IMR-90 (cell line): ENCODE measurements around the gene RAD1. TPM values are rescaled to one million over a fixed set of nuclear protein-coding genes. Genes with fewer than 3 reads are reported as not detected.
A peak's percentile ranks its signal among the peaks of the same experiment; 100 is the strongest.

Experiments
- ATAC-seq: fragments of 200-7000 bp; cut with Tn5 transposase; 2 replicates; pipeline ENCODE4 v1.9.1; 2020; ENCODE audit warnings: low read depth, mild to moderate bottlenecking, moderate library complexity
- BruUV-seq: library from RNA; stranded (reverse); fragments of 400-500 nt; replicated peaks from 2 replicates; lab custom pipeline; 2021; lab: Mats Ljungman, UMichigan
- CTCF ChIA-PET: fragments of 300-600 bp; formaldehyde crosslinking; extraction: SDS; loops from one replicate; lab custom pipeline; 2021; ENCODE audit warnings: antibody characterized with exemption; lab: Yijun Ruan, JAX
- POLR2A ChIA-PET: fragments of 300-600 bp; sonication (Branson Sonifier 250); formaldehyde crosslinking; loops from one replicate; lab custom pipeline; 2022; ENCODE audit warnings: antibody characterized with exemption; ENCODE audit not compliant: unreplicated experiment; lab: Charles Lee
- DNase-seq: peaks from one replicate; pipeline ENCODE4 v3.0.0; 2013
- H2AFZ ChIP-seq: replicated peaks from 2 replicates; pipeline ENCODE3; 2013; ENCODE audit warnings: low read length, mild to moderate bottlenecking; ENCODE audit not compliant: poor library complexity
- H2AK5ac ChIP-seq: 2 replicates; pipeline ENCODE4 v1.6.1; 2013; ENCODE audit warnings: low read depth, low read length, inconsistent platforms
- H2AK9ac ChIP-seq: replicated peaks from 2 replicates; pipeline ENCODE3; 2013; ENCODE audit warnings: mild to moderate bottlenecking, low read depth, low read length, moderate library complexity; ENCODE audit not compliant: poor library complexity
- H2BK120ac ChIP-seq: 2 replicates; pipeline ENCODE4 v1.6.1; 2013; ENCODE audit warnings: low read depth, low read length, inconsistent platforms
- H2BK15ac ChIP-seq: 3 replicates; pipeline ENCODE4 v1.6.1; 2013; ENCODE audit warnings: low read depth, low read length, inconsistent platforms
- H2BK20ac ChIP-seq: 2 replicates; pipeline ENCODE4 v1.6.1; 2013; ENCODE audit warnings: low read depth, mild to moderate bottlenecking, inconsistent platforms, low read length, moderate library complexity
- H2BK5ac ChIP-seq: 2 replicates; pipeline ENCODE4 v1.6.1; 2013; ENCODE audit warnings: mild to moderate bottlenecking, low read depth, low read length, inconsistent platforms; ENCODE audit not compliant: poor library complexity, severe bottlenecking
- H3K14ac ChIP-seq: replicated peaks from 2 replicates; pipeline ENCODE4 v1.6.1; 2013; ENCODE audit warnings: low read depth, low read length, inconsistent platforms
- H3K18ac ChIP-seq: 2 replicates; pipeline ENCODE4 v1.6.1; 2013; ENCODE audit warnings: low read depth, low read length, control low read depth
- H3K23ac ChIP-seq: 2 replicates; pipeline ENCODE4 v1.6.1; 2013; ENCODE audit warnings: low read depth, low read length, inconsistent platforms
- H3K27ac ChIP-seq: 2 replicates; pipeline ENCODE4 v1.5.1; 2013; ENCODE audit warnings: mild to moderate bottlenecking, control low read depth, low read length; ENCODE audit not compliant: insufficient read depth
- H3K27me3 ChIP-seq: 2 replicates; pipeline ENCODE4 v1.6.1; 2013; ENCODE audit warnings: low read length; ENCODE audit not compliant: control insufficient read depth, insufficient read depth
- H3K36me3 ChIP-seq: 2 replicates; pipeline ENCODE4 v1.6.1; 2013; ENCODE audit warnings: low read length, mixed read lengths; ENCODE audit not compliant: control insufficient read depth, insufficient read depth
- H3K4ac ChIP-seq: 2 replicates; pipeline ENCODE4 v1.6.1; 2013; ENCODE audit warnings: low read depth, low read length, inconsistent platforms
- H3K4me1 ChIP-seq: 2 replicates; pipeline ENCODE4 v1.6.1; 2013; ENCODE audit warnings: low read length, mixed read lengths; ENCODE audit not compliant: control insufficient read depth, insufficient read depth
- H3K4me2 ChIP-seq: 2 replicates; pipeline ENCODE4 v1.6.1; 2013; ENCODE audit warnings: low read depth, mild to moderate bottlenecking, control low read depth, low read length, moderate library complexity
- H3K4me3 ChIP-seq: 2 replicates; pipeline ENCODE4 v1.5.1; 2013; ENCODE audit warnings: low read depth, mild to moderate bottlenecking, control low read depth, low read length, moderate library complexity; ENCODE audit not compliant: insufficient read depth
- H3K56ac ChIP-seq: 2 replicates; pipeline ENCODE4 v1.6.1; 2013; ENCODE audit warnings: low read length, inconsistent platforms; ENCODE audit not compliant: insufficient read depth; ENCODE audit errors: extremely low read depth
- H3K79me1 ChIP-seq, 2 experiments: 2 replicates each; pipeline ENCODE4 v1.6.1; 2013; ENCODE audit warnings: low read length in 2 of 2, inconsistent platforms in 1 of 2, low read depth in 1 of 2
- H3K9ac ChIP-seq: 2 replicates; pipeline ENCODE4 v1.6.1; 2013; ENCODE audit warnings: low read depth, low read length, control low read depth
- H3K9me1 ChIP-seq: 2 replicates; pipeline ENCODE4 v1.6.1; 2013; ENCODE audit warnings: low read length, inconsistent platforms; ENCODE audit not compliant: insufficient read depth
- H3K9me3 ChIP-seq: 2 replicates; pipeline ENCODE4 v1.6.1; 2013; ENCODE audit warnings: low read length; ENCODE audit not compliant: control insufficient read depth, insufficient read depth
- H4K20me1 ChIP-seq: 2 replicates; pipeline ENCODE4 v1.6.1; 2013; ENCODE audit warnings: low read length, inconsistent platforms; ENCODE audit not compliant: insufficient read depth
- H4K5ac ChIP-seq: 2 replicates; pipeline ENCODE4 v1.6.1; 2013; ENCODE audit warnings: mild to moderate bottlenecking, low read depth, low read length, control low read depth
- H4K8ac ChIP-seq, 2 experiments: 2 replicates each; pipeline ENCODE4 v1.6.1; 2013; ENCODE audit warnings: low read depth in 2 of 2, low read length in 2 of 2, control low read depth in 1 of 2, inconsistent platforms in 1 of 2
- H4K91ac ChIP-seq: 2 replicates; pipeline ENCODE4 v1.6.1; 2013; ENCODE audit warnings: low read depth, low read length, inconsistent platforms; ENCODE audit not compliant: insufficient read depth
- CEBPB ChIP-seq: IDR thresholded peaks from 2 replicates; pipeline ENCODE4 v1.6.1; 2012; ENCODE audit warnings: low read depth, low read length, improper control_type of control experiment
- NFE2L2 ChIP-seq: fragments of 150-350 bp; IDR thresholded peaks from 2 replicates; pipeline ENCODE4 v1.6.1; 2016; ENCODE audit warnings: low read depth, mild to moderate bottlenecking, low read length
- WGBS, 2 experiments: methylation state at CpG; one replicate each; pipeline versions ENCODE4 v1.1.5 to v1.1.7; 2013; ENCODE audit warnings: missing lambda C conversion rate in 2 of 2; ENCODE audit not compliant: insufficient read length in 1 of 2; ENCODE audit errors: extremely low coverage in 2 of 2; 5-methylcytosine and 5-hydroxymethylcytosine counted together
- dilution Hi-C: fragments of 300-500 bp; cut with HindIII; formaldehyde crosslinking; loops from one replicate; pipeline ENCODE4 v1.14.3; 2018; ENCODE audit warnings: low sequenced_read_pairs; ENCODE audit not compliant: unreplicated experiment
- in situ Hi-C: fragments of 300-500 bp; cut with MboI; formaldehyde crosslinking; loops from 3 replicates; pipeline ENCODE4 v1.14.3; 2019; ENCODE audit warnings: low sequenced_read_pairs, inconsistent platforms, mixed read lengths
- intact Hi-C: fragments of 100-400 bp; cut with micrococcal nuclease; formaldehyde crosslinking; loops from 2 replicates; pipeline ENCODE4 v1.10.0; 2022
- polyA plus RNA-seq, 3 experiments: library from polyadenylated mRNA; depleted of rRNA; stranded (reverse); fragments of >200 nt; gene quantifications; 2 replicates each; pipeline ENCODE4 v1.2.3, GENCODE V29; 2012; ENCODE audit warnings: low replicate concordance in 1 of 3
- total RNA-seq: library from RNA; depleted of rRNA; stranded (reverse); fragments of >200 nt; gene quantifications from 2 replicates; pipeline ENCODE4 v1.2.3, GENCODE V29; 2012

RAD1 gene
- total and polyA plus RNA-seq, 2 of the 4 experiments (the other 2 are of a cell fraction), result 18.5 to 21.5 TPM

DNA sequence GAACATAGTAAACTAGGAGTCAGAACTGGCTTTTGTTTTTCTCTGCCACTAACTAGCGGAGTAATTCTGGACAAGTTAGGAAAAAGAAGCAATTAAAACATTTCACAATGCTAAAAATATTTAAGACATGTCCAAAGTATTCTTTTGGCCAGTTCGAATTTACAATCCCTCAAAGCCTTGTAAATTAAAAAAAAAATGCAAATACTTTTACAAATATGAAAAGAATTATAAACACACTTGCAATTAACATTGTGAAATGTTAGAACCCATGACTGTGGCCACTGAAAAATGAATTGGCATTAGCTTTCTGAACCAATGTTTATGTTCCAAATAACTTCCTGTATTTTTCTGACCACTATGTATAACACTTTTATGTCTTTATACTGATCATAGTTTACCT is 2.2 kb downstream of the RAD1 start:
- H2BK20ac ChIP-seq, result no peak overlapping the region
- no peaks in the 10 kb centered on the region for H3K9me3 ChIP-seq
- H2BK15ac ChIP-seq, result no peak overlapping the region
- no peak overlapping the region for H4K91ac ChIP-seq
- no peak overlapping the region for H2AK5ac ChIP-seq
- H3K9me1 ChIP-seq, result 0 out of 2 replicates have a peak, but pooled peaks cover 3% of the 10 kb centered on the region
- H3K14ac ChIP-seq, result no peak overlapping the region
- dilution Hi-C loops (no loop called here), in situ Hi-C loops (no loop called here), intact Hi-C loops (no loop called here)
- ATAC-seq, result peak; percentile 7
- H3K27ac ChIP-seq, result peak overlapping the region; percentile 55; the same call in 1 of the 2 replicates
- H3K4me1 ChIP-seq, result peaks cover 4% of the 10 kb centered on the region; the same call in 1 of the 2 replicates
- peaks cover 25 to 36% of the 10 kb centered on the region in 2 experiments for H3K79me1 ChIP-seq
- H3K36me3 ChIP-seq, result peaks cover 10% of the 10 kb centered on the region
- peak overlapping the region; percentile 84; the same call in 1 of the 2 replicates for H3K4ac ChIP-seq
- WGBS, 2 experiments, result no CpG with 5 or more reads among the region's 2 CpGs
- H3K27me3 ChIP-seq, result no peaks in the 10 kb centered on the region
- peak overlapping the region in 1 of 2 experiments; percentile 88; a peak in 1 of 4 replicates for H4K8ac ChIP-seq
- H2AFZ ChIP-seq, result no peak overlapping the region
- no peak overlapping the region for H3K4me2 ChIP-seq
- H2BK120ac ChIP-seq, result peak overlapping the region; percentile 93
- CTCF ChIA-PET, result no interaction called here
- BruUV-seq, result no TSS peak
- peak overlapping the region; percentile 37; the same call in 1 of the 2 replicates for H3K56ac ChIP-seq
- peak; percentile 82 for DNase-seq
- no peak overlapping the region for H4K5ac ChIP-seq
- no peak for TF ChIP-seq NFE2L2
- TF ChIP-seq CEBPB, result peak; percentile 79
- H3K9ac ChIP-seq, result no peak overlapping the region
- no peak overlapping the region for H3K4me3 ChIP-seq
- no peak overlapping the region for H3K18ac ChIP-seq
- no peaks in the 10 kb centered on the region; the same call in 1 of the 2 replicates for H4K20me1 ChIP-seq
- H3K23ac ChIP-seq, result 0 out of 2 replicates have a peak overlapping the region, but pooled peaks have one; percentile 41
- H2AK9ac ChIP-seq, result no peak overlapping the region
- POLR2A ChIA-PET, result no interaction called here
- peak overlapping the region; percentile 98 for H2BK5ac ChIP-seq
